Thoracic aorta (tissue), 2 donors: ENCODE data around the gene KRT38. TPM values are rescaled to one million over a fixed set of nuclear protein-coding genes. Genes with fewer than 3 reads are reported as not detected.

ENCODE experiments used
- ATAC-seq: fragments of 150-250 bp; one replicate; pipeline ENCODE4 v1.8.0; 2017; ENCODE audit warnings: low read depth; ENCODE audit not compliant: insufficient number of reproducible peaks, low FRiP score
- DNase-seq: peaks from one replicate; pipeline ENCODE4 v3.0.0-alpha.2; 2020; ENCODE audit warnings: low spot score
- H3K27ac ChIP-seq, 2 donors: fragments of 200-600 bp; sonication (generic); 1 replicate in 1 of 2; 2 replicates in 1 of 2; pipeline ENCODE4 v1.5.1; 2016; ENCODE audit warnings: mild to moderate bottlenecking in 2 of 2, moderate library complexity in 2 of 2
- H3K27me3 ChIP-seq: fragments of 200-600 bp; sonication (generic); replicated peaks from 2 replicates; pipeline ENCODE4 v1.6.0; 2016; ENCODE audit warnings: mild to moderate bottlenecking; ENCODE audit not compliant: insufficient read depth
- H3K36me3 ChIP-seq: fragments of 200-600 bp; sonication (generic); one replicate; pipeline ENCODE4 v1.5.1; 2016
- H3K4me1 ChIP-seq, 2 donors: fragments of 200-600 bp; sonication (generic); 1 replicate in 1 of 2; 2 replicates in 1 of 2; pipeline versions ENCODE4 v1.5.1 to v1.6.0; 2016; ENCODE audit warnings: low read depth in 2 of 2, mild to moderate bottlenecking in 1 of 2; ENCODE audit not compliant: control insufficient read depth in 1 of 2
- H3K4me3 ChIP-seq: fragments of 200-600 bp; sonication (generic); 2 replicates; pipeline ENCODE4 v1.5.1; 2016; ENCODE audit warnings: mild to moderate bottlenecking
- H3K9me3 ChIP-seq: fragments of 200-600 bp; sonication (generic); 2 replicates; pipeline ENCODE4 v1.5.1; 2016
- CTCF ChIP-seq: fragments of 200-600 bp; sonication (generic); IDR thresholded peaks from one replicate; pipeline ENCODE4 v1.5.1; 2019; ENCODE audit warnings: antibody characterized with exemption
- total RNA-seq, 2 donors: library from RNA; depleted of rRNA; stranded (reverse); fragments of >200 nt; gene quantifications; one replicate each; pipeline versions ENCODE4 v1.1.0 to v1.2.3, GENCODE V29; 2016

KRT38 gene
- total RNA-seq, 2 donors from 2014 or later: not detected

GRCh38 chr17:41483991-41484826 is 43.4 kb upstream of the KRT38 start:
- H3K27me3 ChIP-seq: no peaks in the 10 kb centered on the region
- TF ChIP-seq CTCF: no peak
- no peaks in the 10 kb centered on the region for H3K4me1 ChIP-seq
- H3K4me3 ChIP-seq: no peak overlapping the region
- H3K9me3 ChIP-seq: no peaks in the 10 kb centered on the region
- ATAC-seq (no peak), DNase-seq (no peak)
- no peak overlapping the region for H3K27ac ChIP-seq
- no peaks in the 10 kb centered on the region for H3K36me3 ChIP-seq

- no peak for TF ChIP-seq CTCF
- ATAC-seq (no peak), DNase-seq (no peak)
- no peak overlapping the region for H3K27ac ChIP-seq
- H3K27me3 ChIP-seq: no peaks in the 10 kb centered on the region
- no peaks in the 10 kb centered on the region for H3K9me3 ChIP-seq
- no peaks in the 10 kb centered on the region for H3K36me3 ChIP-seq
- H3K4me1 ChIP-seq: no peaks in the 10 kb centered on the region
- H3K4me3 ChIP-seq: no peak overlapping the region
Observed at GRCh38 chr17:41483531-41483930, 42.7 kb upstream of the KRT38 start.

GRCh38 chr17:41481036-41481435 is 40.3 kb upstream of the KRT38 start, which contains the start of gene KRT35:
Gene KRT35 (minus strand): TSS chr17:41481151. CDS start chr17:41481097, 54 bp downstream.
- no peak for ATAC-seq

GRCh38 chr17:41480581-41480980 is 39.8 kb upstream of the KRT38 start:
- no peaks in the 10 kb centered on the region for H3K36me3 ChIP-seq
- no peaks in the 10 kb centered on the region for H3K9me3 ChIP-seq
- ATAC-seq (no peak), DNase-seq (no peak)
- H3K4me1 ChIP-seq: no peaks in the 10 kb centered on the region
- no peak overlapping the region for H3K27ac ChIP-seq
- no peak for TF ChIP-seq CTCF
- H3K27me3 ChIP-seq: no peaks in the 10 kb centered on the region
- H3K4me3 ChIP-seq: no peak overlapping the region

More at GRCh38 chr17:41481036-41481435, 40.3 kb upstream of the KRT38 start, which contains the start of gene KRT35:
- Histone ChIP-seq H3K9me3 (no peaks in the 10 kb centered on the region), H3K36me3 (no peaks in the 10 kb centered on the region), H3K4me1 (no peaks in the 10 kb centered on the region), H3K27ac (no peak within 1 kb of the TSS), H3K27me3 (no peaks in the 10 kb centered on the region), H3K4me3 (no peak within 1 kb of the TSS)
- no peak for TF ChIP-seq CTCF
- no peak for DNase-seq

GRCh38 chr17:41480136-41480535 is 39.4 kb upstream of the KRT38 start:
- DNase-seq (no peak), ATAC-seq (no peak)
- Histone ChIP-seq H3K4me3 (no peak overlapping the region), H3K27me3 (no peaks in the 10 kb centered on the region), H3K36me3 (no peaks in the 10 kb centered on the region), H3K4me1 (no peaks in the 10 kb centered on the region), H3K9me3 (no peaks in the 10 kb centered on the region), H3K27ac (no peak overlapping the region)
- TF ChIP-seq CTCF: no peak
